GM18520 (cell line): ENCODE results near the gene OR2T6.
"Not testable (repeated sequence)": the region's sequence is repeated elsewhere in the genome, so short reads cannot be mapped to it uniquely, and the experiment has no call there.

Experiments used
- ATAC-seq: cut with Tn5 transposase; IDR thresholded peaks from one replicate; pipeline ENCODE4 v1.9.1; 2021; ENCODE audit not compliant: unreplicated experiment

Gene OR2T6

GRCh38 chr1:248432201-248432600 is 56.7 kb downstream of the OR2T6 start:
- peak; percentile 25 for ATAC-seq

- ATAC-seq: not testable (repeated sequence)
Measured at GRCh38 chr1:248433811-248434415, 58.4 kb downstream of the OR2T6 start.

GRCh38 chr1:248434913-248435312 is 59.4 kb downstream of the OR2T6 start:
- ATAC-seq: peak; percentile 25

DNA sequence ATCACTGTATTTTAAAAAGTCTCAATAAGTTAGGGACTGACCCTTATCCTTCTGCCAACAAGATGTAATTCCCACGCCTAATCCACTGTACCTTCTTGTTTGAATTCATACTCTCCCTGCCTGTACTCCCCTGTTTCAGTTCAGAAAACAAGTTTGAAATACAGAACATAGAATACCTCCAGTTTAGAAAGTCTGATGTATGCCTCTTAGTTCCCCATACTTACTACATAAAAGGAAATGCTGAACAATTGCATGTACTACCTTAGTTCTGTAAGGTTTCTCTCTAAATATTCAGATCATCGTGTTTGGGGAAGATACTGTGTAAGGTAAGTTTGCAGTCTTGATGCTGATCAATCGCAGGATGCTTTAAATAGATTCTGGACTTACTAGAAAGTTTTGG is 60.8 kb downstream of the OR2T6 start:
- ATAC-seq: peak; percentile 35

DNA sequence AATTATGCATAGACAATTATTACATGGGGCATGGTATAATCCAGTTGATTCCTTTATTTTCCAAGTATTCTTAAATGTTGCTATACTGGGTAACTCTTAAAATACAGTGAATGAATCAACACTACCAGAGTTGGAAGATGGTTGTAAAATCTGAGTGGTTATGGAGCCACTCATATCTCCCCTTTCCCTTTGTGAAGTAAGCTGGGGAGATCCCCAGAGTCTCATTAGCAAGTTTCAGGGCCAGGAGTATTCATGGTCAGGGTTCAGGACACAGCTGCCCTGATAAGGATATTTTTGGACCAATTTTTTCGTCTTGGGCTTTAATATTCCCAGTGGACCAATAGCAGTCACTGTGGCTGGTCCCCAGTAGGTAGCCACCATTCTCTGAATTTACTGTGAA is 63.1 kb downstream of the OR2T6 start:
- not testable (repeated sequence) for ATAC-seq

DNA sequence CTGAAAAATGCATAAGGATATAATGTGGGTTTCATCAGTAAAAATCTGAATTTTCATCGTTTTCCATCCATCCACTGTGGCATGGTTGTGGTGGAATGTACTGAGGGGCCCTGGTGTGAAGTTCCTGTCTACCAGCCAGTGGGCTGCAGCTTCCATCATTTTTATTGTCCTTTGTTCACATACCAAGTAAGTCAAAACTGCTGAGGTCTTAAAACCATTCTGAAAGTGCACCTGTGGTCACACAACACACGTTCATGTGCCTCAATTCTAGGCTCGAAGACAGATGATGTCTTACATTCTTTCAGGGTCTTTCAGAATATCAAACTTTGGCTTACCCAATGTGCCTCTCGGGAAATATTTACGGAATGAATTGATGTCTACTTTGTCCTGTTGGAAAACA is 63.7 kb downstream of the OR2T6 start:
- not testable (repeated sequence) for ATAC-seq
